Inferior parietal cortex (tissue), 1 donor: ENCODE measurements around the gene MT1F.

Experiments
- DNase-seq: peaks from one replicate; pipeline ENCODE4 v3.0.0-alpha.2; 2016; ENCODE audit errors: extremely low spot score

The MT1F gene

GRCh38 chr16:56700195-56700594 lies 42.4 kb downstream of the MT1F start:
- no peak for DNase-seq

GRCh38 chr16:56700631-56701030 lies 42.9 kb downstream of the MT1F start:
- no peak for DNase-seq

- DNase-seq: no peak
Measured at GRCh38 chr16:56701534-56701933, 43.8 kb downstream of the MT1F start.

GRCh38 chr16:56702836-56703235 lies 45.1 kb downstream of the MT1F start:
- no peak for DNase-seq
